GM12878 (cell line): ENCODE data around the gene HHIPL1. TPM values are rescaled to one million over a fixed set of nuclear protein-coding genes. Genes with fewer than 3 reads are reported as not detected.

Experiments used
- ATAC-seq: fragments of 200-7000 bp; cut with Tn5 transposase; 3 replicates; pipeline ENCODE4 v1.9.1; 2020; ENCODE audit warnings: mild to moderate bottlenecking, moderate library complexity
- BruUV-seq: library from RNA; stranded (reverse); fragments of 400-500 nt; replicated peaks from 2 replicates; lab custom pipeline; 2021; lab: Mats Ljungman, UMichigan
- CTCF ChIA-PET: fragments of 300-600 bp; sonication (Branson Sonifier 250); formaldehyde crosslinking; extraction: SDS; loops from one replicate; lab custom pipeline; 2021; ENCODE audit warnings: inconsistent platforms; lab: Yijun Ruan, JAX
- POLR2A ChIA-PET: fragments of 350-600 bp; formaldehyde crosslinking; extraction: SDS; loops from one replicate; lab custom pipeline; 2021; ENCODE audit warnings: inconsistent platforms; lab: Charles Lee
- RAD21 ChIA-PET: fragments of 300-600 bp; sonication (Branson Sonifier 250); formaldehyde crosslinking; loops from one replicate; lab custom pipeline; 2023; ENCODE audit warnings: antibody characterized with exemption; ENCODE audit not compliant: unreplicated experiment; lab: Charles Lee
- SMC1A ChIA-PET: fragments of 300-600 bp; sonication (Branson Sonifier 250); formaldehyde crosslinking; loops from one replicate; lab custom pipeline; 2023; ENCODE audit not compliant: unreplicated experiment, uncharacterized antibody; lab: Charles Lee
- DNase-seq: peaks from one replicate; pipeline ENCODE4 v3.0.0-alpha.2; 2011; ENCODE audit warnings: low read depth, low spot score
- FAIRE-seq: peaks from 3 replicates; lab custom pipeline; 2011; peaks lifted over from hg19 to GRCh38; lab: Jason Lieb, UNC
- H2AFZ ChIP-seq: 2 replicates; pipeline ENCODE4 v1.6.0; 2011; ENCODE audit warnings: low read depth, low read length, control low read depth; ENCODE audit not compliant: control insufficient read depth
- H3K27ac ChIP-seq: 2 replicates; pipeline ENCODE4 v1.5.1; 2011; ENCODE audit warnings: control low read depth; ENCODE audit not compliant: control insufficient read depth, insufficient read depth
- H3K27me3 ChIP-seq, 2 experiments: replicated peaks in 1 of 2; 2 replicates each; pipeline versions ENCODE4 v1.6.0 to v1.6.1; 2011; ENCODE audit warnings: low read length in 1 of 2; ENCODE audit not compliant: control insufficient read depth in 2 of 2, insufficient read depth in 2 of 2
- H3K36me3 ChIP-seq, 2 experiments: 2 replicates each; pipeline ENCODE4 v1.5.1; 2011; ENCODE audit warnings: low read length in 1 of 2; ENCODE audit not compliant: control insufficient read depth in 2 of 2, insufficient read depth in 2 of 2
- H3K4me1 ChIP-seq: 2 replicates; pipeline ENCODE4 v1.6.1; 2011; ENCODE audit warnings: mild to moderate bottlenecking, low read length, moderate library complexity, mixed read lengths; ENCODE audit not compliant: control insufficient read depth, insufficient read depth
- H3K4me2 ChIP-seq: 2 replicates; pipeline ENCODE4 v1.6.0; 2011; ENCODE audit warnings: control low read depth; ENCODE audit not compliant: control insufficient read depth, insufficient read depth
- H3K4me3 ChIP-seq: fragments of 200-600 bp; sonication (generic); 2 replicates; pipeline ENCODE4 v1.5.1; 2016
- H3K79me2 ChIP-seq: 2 replicates; pipeline ENCODE4 v1.6.0; 2011; ENCODE audit warnings: low read length; ENCODE audit not compliant: control insufficient read depth, insufficient read depth
- H3K9ac ChIP-seq: 2 replicates; pipeline ENCODE4 v1.8.0; 2011; ENCODE audit warnings: low read length, control low read depth, mixed read lengths; ENCODE audit not compliant: control insufficient read depth, insufficient read depth
- H3K9me3 ChIP-seq: replicated peaks from 3 replicates; pipeline ENCODE4 v1.5.1; 2011; ENCODE audit warnings: mild to moderate bottlenecking, low read length; ENCODE audit not compliant: control insufficient read depth, insufficient read depth
- H4K20me1 ChIP-seq: 2 replicates; pipeline ENCODE4 v1.6.0; 2011; ENCODE audit not compliant: control insufficient read depth, insufficient read depth
- CREB1 ChIP-seq: IDR thresholded peaks from 2 replicates; pipeline ENCODE4 v1.6.1; 2012; ENCODE audit warnings: low read depth, mild to moderate bottlenecking, inconsistent platforms
- ESRRA ChIP-seq: IDR thresholded peaks from 2 replicates; pipeline ENCODE4 v1.6.1; 2012; ENCODE audit warnings: mild to moderate bottlenecking, low read length, improper control_type of control experiment
- JUND ChIP-seq: IDR thresholded peaks from 2 replicates; pipeline ENCODE4 v1.6.1; 2012; ENCODE audit warnings: low read depth, mild to moderate bottlenecking, low read length, improper control_type of control experiment, moderate library complexity
- RBBP5 ChIP-seq: fragments of 200-600 bp; sonication (generic); conservative IDR thresholded peaks from 2 replicates; pipeline ENCODE4 v1.6.1; 2016
- RFX5 ChIP-seq: IDR thresholded peaks from 2 replicates; pipeline ENCODE4 v1.6.1; 2011; ENCODE audit warnings: low read depth, low read length, improper control_type of control experiment
- SRF ChIP-seq, 2 experiments: IDR thresholded peaks; 2 replicates each; pipeline ENCODE4 v1.6.1; 2011; ENCODE audit warnings: low read depth in 2 of 2, low read length in 2 of 2, mild to moderate bottlenecking in 1 of 2, moderate library complexity in 1 of 2
- ZNF384 ChIP-seq: IDR thresholded peaks from 2 replicates; pipeline ENCODE4 v1.6.1; 2012; ENCODE audit warnings: low read depth, mild to moderate bottlenecking, low read length, improper control_type of control experiment, borderline replicate concordance
- WGBS: methylation state at CpG from one replicate; pipeline ENCODE4 v1.1.6; 2016; ENCODE audit warnings: low lambda C conversion rate; ENCODE audit not compliant: insufficient replicate concordance, insufficient coverage; ENCODE audit errors: missing lambda C conversion rate; 5-methylcytosine and 5-hydroxymethylcytosine counted together
- in situ Hi-C: fragments of 300-500 bp; cut with MboI; formaldehyde crosslinking; loops from 9 replicates; pipeline ENCODE4 v1.14.3; 2018; ENCODE audit warnings: mixed read lengths
- intact Hi-C: fragments of 100-400 bp; cut with micrococcal nuclease; formaldehyde crosslinking; loops from one replicate; pipeline ENCODE4 v1.14.2; 2022; ENCODE audit not compliant: unreplicated experiment
- polyA plus RNA-seq, 11 experiments: library from polyadenylated mRNA; depleted of rRNA in 4 of 11; unstranded in 6 of 11; stranded (reverse) in 5 of 11; fragments of >200 nt; fragmentation: Nextera tagmentation in 4 of 11; fragmentation: Illumina TruSeq in 1 of 11; extraction: Ambion mirVana in 4 of 11; extraction: Trizol in 1 of 11; gene quantifications; 1 replicate in 1 of 11; 2 replicates in 10 of 11; pipeline versions ENCODE4 v1.2.1 to v1.2.3, GENCODE V29; 2011 to 2016; ENCODE audit warnings: inconsistent platforms in 2 of 11, missing spikeins in 2 of 11, low read depth in 1 of 11
- total RNA-seq, 4 experiments: library from RNA; depleted of rRNA in 3 of 4; stranded (reverse); fragments of >200 nt in 3 of 4; fragmentation: Illumina TruSeq in 1 of 4; extraction: Trizol in 1 of 4; gene quantifications; 2 replicates each; pipeline versions ENCODE4 v1.2.1 to v1.2.3, GENCODE V29; 2013 to 2021

Gene HHIPL1
- total and polyA plus RNA-seq, 10 of the 15 experiments (the other 5 are each of a cell fraction or from before 2014, with no cell fraction given), result 0.09 TPM; not detected in 9

DNA sequence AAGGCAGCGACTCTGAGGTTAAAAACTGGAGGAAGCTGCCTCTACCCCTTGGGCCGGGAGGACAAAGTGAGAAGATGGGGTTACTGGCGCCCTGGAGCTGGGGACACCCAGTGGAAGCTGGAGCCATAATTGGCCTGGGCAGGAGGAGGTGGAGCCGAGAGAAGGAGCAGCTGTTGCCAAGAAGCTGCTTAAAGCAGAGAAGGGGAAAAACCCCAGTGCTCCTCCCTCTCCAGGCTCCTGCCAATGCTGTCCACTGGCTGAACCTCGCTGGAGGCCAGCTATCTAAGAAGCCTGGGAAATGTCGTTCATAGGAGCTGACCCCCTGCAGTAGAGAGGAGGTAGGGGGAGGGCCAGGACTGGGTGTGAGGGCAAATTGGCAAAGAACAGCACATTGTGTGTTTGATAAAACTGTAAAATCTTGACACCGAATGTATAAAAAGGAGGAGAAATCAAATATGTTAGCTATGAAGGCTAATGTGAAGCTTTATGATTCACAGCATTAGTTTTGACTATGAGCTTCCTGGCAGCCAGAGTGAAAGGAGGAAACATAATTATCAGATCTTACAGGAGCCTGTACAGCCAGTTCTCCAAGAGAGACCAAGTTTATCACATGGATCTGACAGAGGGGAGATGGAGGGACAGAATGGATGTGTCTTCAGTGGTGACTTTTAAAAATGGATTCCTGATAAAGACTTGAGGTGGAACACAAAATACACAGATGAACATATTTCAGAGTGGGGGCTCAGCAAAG is 9.5 kb downstream of the HHIPL1 start:
- Histone ChIP-seq H3K36me3 (no peaks in the 10 kb centered on the region), H4K20me1 (no peaks in the 10 kb centered on the region), H3K79me2 (no peaks in the 10 kb centered on the region), H3K4me3 (no peak overlapping the region), H2AFZ (no peak overlapping the region), H3K4me2 (no peak overlapping the region), H3K9me3 (no peaks in the 10 kb centered on the region), H3K27ac (no peak overlapping the region), H3K27me3 (no peaks in the 10 kb centered on the region; a peak in 3 of 4 replicates), H3K9ac (no peak overlapping the region), H3K4me1 (no peaks in the 10 kb centered on the region)
- 26% methylated on average over 7 of the region's 7 CpGs for WGBS
- in situ Hi-C loops (no loop called here), intact Hi-C loops (no loop called here)
- SMC1A ChIA-PET, result interaction anchor here (1.1 kb wide), 1 partner anchor 10 kb away, joined by 3 read pairs; no protein-coding TSS in a partner anchor
- FAIRE-seq (no peak), DNase-seq (no peak), ATAC-seq (peak; percentile 81)
- CTCF ChIA-PET, result interaction anchor here (0.8 kb wide), 1 partner anchor 34 kb away, joined by 3 read pairs; no protein-coding TSS in a partner anchor
- TF ChIP-seq SRF (IDR thresholded peaks at IDR 0.05; ENCODE audit: low read depth in 2 of 2, low read length in 2 of 2), result peak in 1 of 2 experiments; percentile 39; a peak in 1 of 4 replicates
- TF ChIP-seq ESRRA, result no peak
- 0 out of 2 replicates have a peak, but pooled peaks have one; percentile 21 for TF ChIP-seq RFX5
- TF ChIP-seq JUND, result no peak
- RAD21 ChIA-PET, result interaction anchor here (0.7 kb wide), 1 partner anchor 350 kb away, joined by 3 read pairs; no protein-coding TSS in a partner anchor
- POLR2A ChIA-PET, result no interaction called here
- BruUV-seq, result no TSS peak

DNA sequence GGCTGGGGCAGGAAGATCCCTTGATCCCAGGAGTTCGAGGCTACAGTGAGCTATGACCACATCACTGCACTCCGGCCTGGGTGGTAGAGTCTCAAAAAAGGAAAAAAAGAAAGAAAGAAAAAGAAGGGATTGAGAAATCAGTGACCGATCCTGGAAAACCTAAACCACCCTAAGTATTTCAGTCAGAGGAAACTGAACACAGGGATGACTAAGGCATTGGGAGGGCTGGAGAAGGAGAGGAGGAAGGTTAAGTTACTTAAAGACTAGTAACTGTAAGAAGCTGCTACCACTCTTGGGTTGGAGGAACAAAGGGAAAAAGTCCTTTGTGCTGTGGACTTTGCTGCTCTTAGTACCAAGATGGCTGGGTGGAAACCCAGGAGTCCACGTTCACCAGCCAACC is 10.6 kb downstream of the HHIPL1 start:
- no peak overlapping the region for H3K27ac ChIP-seq
- BruUV-seq, result no TSS peak
- H2AFZ ChIP-seq, result no peak overlapping the region
- H3K4me1 ChIP-seq, result no peaks in the 10 kb centered on the region
- DNase-seq (no peak), FAIRE-seq (no peak), ATAC-seq (no peak)
- POLR2A ChIA-PET, result no interaction called here
- no peaks in the 10 kb centered on the region for H4K20me1 ChIP-seq
- in situ Hi-C loops (no loop called here), intact Hi-C loops (no loop called here)
- H3K36me3 ChIP-seq, result no peaks in the 10 kb centered on the region
- RAD21 ChIA-PET, result no interaction called here
- TF ChIP-seq CREB1 (no peak), RBBP5 (no peak), ZNF384 (no peak)
- H3K4me2 ChIP-seq, result no peak overlapping the region
- no peaks in the 10 kb centered on the region for H3K9me3 ChIP-seq
- CTCF ChIA-PET, result interaction anchor here (0.8 kb wide), 1 partner anchor 47 kb away, joined by 3 read pairs; no protein-coding TSS in a partner anchor
- H3K27me3 ChIP-seq, result no peaks in the 10 kb centered on the region; a peak in 3 of 4 replicates
- no peak overlapping the region for H3K4me3 ChIP-seq
- SMC1A ChIA-PET, result interaction anchor here (0.6 kb wide), 1 partner anchor 150 kb away, joined by 3 read pairs; no protein-coding TSS in a partner anchor
- H3K9ac ChIP-seq, result no peak overlapping the region
- 20% methylated on average over 4 of the region's 4 CpGs for WGBS
- no peaks in the 10 kb centered on the region for H3K79me2 ChIP-seq
